Endodermal cell (in vitro differentiated cells): ENCODE measurements around the gene PTPN14. TPM values are rescaled to one million over a fixed set of nuclear protein-coding genes. Genes with fewer than 3 reads are reported as not detected.
A peak's percentile ranks its signal among the peaks of the same experiment; 100 is the strongest.

Source experiments
- DNase-seq: peaks from one replicate; pipeline ENCODE4 v3.0.0-alpha.2; 2017
- H3K27ac ChIP-seq: 2 replicates; pipeline ENCODE4 v1.5.1; 2013; ENCODE audit warnings: mild to moderate bottlenecking, low read depth, low read length, moderate library complexity
- H3K27me3 ChIP-seq: 2 replicates; pipeline ENCODE4 v1.6.1; 2013; ENCODE audit warnings: mild to moderate bottlenecking, low read length, moderate library complexity; ENCODE audit not compliant: insufficient read depth, control insufficient read depth, poor library complexity, severe bottlenecking
- H3K36me3 ChIP-seq: 2 replicates; pipeline ENCODE4 v1.7.0; 2013; ENCODE audit warnings: mild to moderate bottlenecking, low read length, moderate library complexity; ENCODE audit not compliant: control insufficient read depth, insufficient read depth
- H3K4me1 ChIP-seq: one replicate; pipeline ENCODE4 v1.7.0; 2013; ENCODE audit warnings: low read length; ENCODE audit not compliant: control insufficient read depth, insufficient read depth
- H3K4me3 ChIP-seq: 2 replicates; pipeline ENCODE4 v1.5.1; 2013; ENCODE audit warnings: mild to moderate bottlenecking, low read length, moderate library complexity
- H3K9ac ChIP-seq: 2 replicates; pipeline ENCODE4 v1.6.1; 2013; ENCODE audit warnings: mild to moderate bottlenecking, low read length, moderate library complexity; ENCODE audit not compliant: poor library complexity, severe bottlenecking; ENCODE audit errors: extremely low read depth
- H3K9me3 ChIP-seq: 2 replicates; pipeline ENCODE4 v1.6.1; 2013; ENCODE audit warnings: mild to moderate bottlenecking, low read length, moderate library complexity; ENCODE audit not compliant: control insufficient read depth
- H3K27ac Mint-ChIP-seq: 2 replicates; pipeline ENCODE4 v1.8.0; 2020; ENCODE audit warnings: mixed read lengths
- H3K27me3 Mint-ChIP-seq: 2 replicates; pipeline ENCODE4 v1.8.0; 2021; ENCODE audit warnings: mild to moderate bottlenecking, mixed read lengths; ENCODE audit not compliant: insufficient read depth
- H3K36me3 Mint-ChIP-seq: 2 replicates; pipeline ENCODE4 v1.8.0; 2020; ENCODE audit warnings: low read depth, mixed read lengths
- H3K4me1 Mint-ChIP-seq: 2 replicates; pipeline ENCODE4 v1.8.0; 2020; ENCODE audit warnings: mixed read lengths
- H3K4me3 Mint-ChIP-seq: 2 replicates; pipeline ENCODE4 v1.8.0; 2020; ENCODE audit warnings: mild to moderate bottlenecking, moderate library complexity, mixed read lengths
- H3K9me3 Mint-ChIP-seq: 2 replicates; pipeline ENCODE4 v1.8.0; 2020; ENCODE audit warnings: mild to moderate bottlenecking, mixed read lengths
- CTCF ChIP-seq: fragments of 200-600 bp; sonication (generic); conservative IDR thresholded peaks from 2 replicates; pipeline ENCODE4 v1.5.0; 2021; ENCODE audit warnings: antibody characterized with exemption, mild to moderate bottlenecking
- WGBS, 2 experiments: methylation state at CpG; one replicate each; pipeline versions ENCODE4 v1.1.5 to v1.1.7; 2013; ENCODE audit warnings: missing lambda C conversion rate in 2 of 2, mixed read lengths in 1 of 2; ENCODE audit not compliant: insufficient coverage in 1 of 2, insufficient read length in 1 of 2; 5-methylcytosine and 5-hydroxymethylcytosine counted together
- total RNA-seq, 2 donors: library from RNA; stranded (reverse); fragmentation: NEBNext Ultra II Directional in 1 of 2; extraction: Animal tissue kit (Norgen Biotek cat#: 25700) in 1 of 2; gene quantifications; 2 replicates in 1 of 2; 3 replicates in 1 of 2; pipeline ENCODE4 v1.2.1, GENCODE V29; 2021

PTPN14 gene
- total RNA-seq, 2 donors from 2014 or later = 72.6 to 93.2 TPM

GRCh38 chr1:214337015-214337414, 214.4 kb downstream of the PTPN14 start:
- peaks cover 20% of the 10 kb centered on the region for H3K36me3 ChIP-seq
- H3K9ac ChIP-seq = no peak overlapping the region
- no peak overlapping the region for H3K27ac Mint-ChIP-seq
- H3K27me3 ChIP-seq = no peaks in the 10 kb centered on the region
- H3K4me3 ChIP-seq = no peak overlapping the region
- no peaks in the 10 kb centered on the region for H3K9me3 ChIP-seq
- H3K4me1 ChIP-seq = no peaks in the 10 kb centered on the region
- 78 to 100% methylated on average over 1 to 2 of the region's 2 CpGs for WGBS, 2 experiments
- no peaks in the 10 kb centered on the region for H3K9me3 Mint-ChIP-seq
- H3K36me3 Mint-ChIP-seq = peaks cover 18% of the 10 kb centered on the region
- H3K4me3 Mint-ChIP-seq = no peak overlapping the region
- H3K27me3 Mint-ChIP-seq = no peaks in the 10 kb centered on the region
- peaks cover 8% of the 10 kb centered on the region for H3K4me1 Mint-ChIP-seq
- no peak for TF ChIP-seq CTCF
- DNase-seq = no peak
- no peak overlapping the region for H3K27ac ChIP-seq

- H3K27me3 ChIP-seq = no peaks in the 10 kb centered on the region
These were observed 215.8 kb downstream of the PTPN14 start for GRCh38 chr1:214335567-214335966.

GRCh38 chr1:214332946-214333798, 218.2 kb downstream of the PTPN14 start:
- Mint-ChIP-seq H3K27ac (peak overlapping the region; percentile 74), H3K9me3 (no peaks in the 10 kb centered on the region), H3K4me3 (no peak overlapping the region), H3K27me3 (no peaks in the 10 kb centered on the region), H3K36me3 (peaks cover 13% of the 10 kb centered on the region), H3K4me1 (peaks cover 8% of the 10 kb centered on the region)
- Histone ChIP-seq H3K27ac (no peak overlapping the region), H3K4me3 (no peak overlapping the region), H3K9me3 (no peaks in the 10 kb centered on the region), H3K36me3 (peaks cover 17% of the 10 kb centered on the region), H3K9ac (no peak overlapping the region), H3K27me3 (no peaks in the 10 kb centered on the region), H3K4me1 (no peaks in the 10 kb centered on the region)
- peak; percentile 87 for DNase-seq
- TF ChIP-seq CTCF = peak; percentile 89
- WGBS, 2 experiments = 67 to 79% methylated on average over 4 to 6 of the region's 6 CpGs

More at GRCh38 chr1:214335567-214335966, 215.8 kb downstream of the PTPN14 start:
- no peak overlapping the region for H3K27ac Mint-ChIP-seq
- H3K4me1 Mint-ChIP-seq = peaks cover 8% of the 10 kb centered on the region
- H3K36me3 Mint-ChIP-seq = peaks cover 13% of the 10 kb centered on the region
- no peaks in the 10 kb centered on the region for H3K4me1 ChIP-seq
- H3K9me3 ChIP-seq = no peaks in the 10 kb centered on the region
- no peak for TF ChIP-seq CTCF
- no peaks in the 10 kb centered on the region for H3K9me3 Mint-ChIP-seq
- no peak for DNase-seq
- H3K27me3 Mint-ChIP-seq = no peaks in the 10 kb centered on the region
- 90 to 94% methylated on average over 2 to 4 of the region's 4 CpGs for WGBS, 2 experiments
- H3K27ac ChIP-seq = no peak overlapping the region
- no peak overlapping the region for H3K4me3 Mint-ChIP-seq
- H3K9ac ChIP-seq = no peak overlapping the region
- H3K36me3 ChIP-seq = peaks cover 16% of the 10 kb centered on the region
- H3K4me3 ChIP-seq = no peak overlapping the region
